Measurements from ENCODE around the gene TH. TPM values are rescaled to one million over a fixed set of nuclear protein-coding genes. Genes with fewer than 3 reads are reported as not detected.

The TH gene
- total RNA-seq, 4 donors from 2014 or later, result 1.3 TPM; not detected in 3

DNA sequence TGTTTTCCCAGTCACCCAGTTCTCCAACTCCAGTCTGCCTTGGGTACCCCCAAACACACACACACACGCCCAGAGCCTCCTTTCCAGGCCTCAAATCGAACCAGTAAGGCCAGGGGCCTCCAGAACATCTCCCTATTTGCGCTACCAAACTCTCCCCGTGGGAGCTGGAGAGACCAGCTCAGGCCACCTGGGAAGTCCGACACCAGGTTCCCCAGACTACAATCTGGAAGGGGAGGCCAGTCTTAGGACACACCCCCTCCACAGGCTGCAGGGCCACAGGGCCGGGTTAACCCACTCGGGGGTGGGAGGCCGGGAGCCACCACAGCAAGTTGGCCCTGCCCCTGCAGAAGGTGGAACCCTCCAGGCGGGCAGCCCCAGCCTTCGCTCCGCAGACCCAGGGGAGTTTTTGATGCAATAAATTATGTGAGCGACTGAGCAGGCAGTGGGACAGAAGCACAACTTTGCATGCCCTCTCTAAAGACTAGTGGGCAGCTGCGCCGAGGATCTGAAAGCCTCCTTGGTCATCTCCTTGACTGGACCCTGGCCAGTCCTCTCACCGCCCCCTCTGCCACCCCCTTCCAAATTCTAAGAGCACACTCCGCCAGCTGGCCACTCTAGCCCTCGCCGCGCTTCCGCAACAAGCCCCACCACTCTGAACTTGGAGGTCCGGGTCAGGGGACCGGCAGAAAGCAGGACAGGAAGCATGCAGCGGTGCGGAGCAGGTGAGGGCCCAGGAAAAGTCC is 35.2 kb downstream of the TH start:
- no peaks in the 10 kb centered on the region for H3K9me3 ChIP-seq
- peaks cover 9 to 48% (median 43%) of the 10 kb centered on the region in 4 donors for H3K4me1 ChIP-seq
- H3K36me3 ChIP-seq, result peaks cover 0 to 8% (median 0%) of the 10 kb centered on the region in 4 donors
- peak overlapping the region; percentile 46 to 57 (median 48) for H3K4me3 ChIP-seq
- TF ChIP-seq, protein P1, sequence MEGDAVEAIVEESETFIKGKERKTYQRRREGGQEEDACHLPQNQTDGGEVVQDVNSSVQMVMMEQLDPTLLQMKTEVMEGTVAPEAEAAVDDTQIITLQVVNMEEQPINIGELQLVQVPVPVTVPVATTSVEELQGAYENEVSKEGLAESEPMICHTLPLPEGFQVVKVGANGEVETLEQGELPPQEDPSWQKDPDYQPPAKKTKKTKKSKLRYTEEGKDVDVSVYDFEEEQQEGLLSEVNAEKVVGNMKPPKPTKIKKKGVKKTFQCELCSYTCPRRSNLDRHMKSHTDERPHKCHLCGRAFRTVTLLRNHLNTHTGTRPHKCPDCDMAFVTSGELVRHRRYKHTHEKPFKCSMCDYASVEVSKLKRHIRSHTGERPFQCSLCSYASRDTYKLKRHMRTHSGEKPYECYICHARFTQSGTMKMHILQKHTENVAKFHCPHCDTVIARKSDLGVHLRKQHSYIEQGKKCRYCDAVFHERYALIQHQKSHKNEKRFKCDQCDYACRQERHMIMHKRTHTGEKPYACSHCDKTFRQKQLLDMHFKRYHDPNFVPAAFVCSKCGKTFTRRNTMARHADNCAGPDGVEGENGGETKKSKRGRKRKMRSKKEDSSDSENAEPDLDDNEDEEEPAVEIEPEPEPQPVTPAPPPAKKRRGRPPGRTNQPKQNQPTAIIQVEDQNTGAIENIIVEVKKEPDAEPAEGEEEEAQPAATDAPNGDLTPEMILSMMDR (IDR thresholded peaks at IDR 0.05), result no peak
- TF ChIP-seq POLR2A (IDR thresholded peaks at IDR 0.05; ENCODE audit: low read depth), result no peak
- no peak for TF ChIP-seq EP300 (IDR thresholded peaks at IDR 0.05)
- no peak for TF ChIP-seq POLR2AphosphoS5 (IDR thresholded peaks at IDR 0.05)
- H3K27ac ChIP-seq (replicated peaks in 1 of 4), result no peak overlapping the region
- peaks cover 5 to 99% (median 37%) of the 10 kb centered on the region in 4 donors for H3K27me3 ChIP-seq
- intact Hi-C loops (cut with DNase I), result no loop called here
- DNase-seq (ENCODE audit: extremely low spot score), result no peak
- 76% methylated on average over 18 of the region's 24 CpGs for WGBS

DNA sequence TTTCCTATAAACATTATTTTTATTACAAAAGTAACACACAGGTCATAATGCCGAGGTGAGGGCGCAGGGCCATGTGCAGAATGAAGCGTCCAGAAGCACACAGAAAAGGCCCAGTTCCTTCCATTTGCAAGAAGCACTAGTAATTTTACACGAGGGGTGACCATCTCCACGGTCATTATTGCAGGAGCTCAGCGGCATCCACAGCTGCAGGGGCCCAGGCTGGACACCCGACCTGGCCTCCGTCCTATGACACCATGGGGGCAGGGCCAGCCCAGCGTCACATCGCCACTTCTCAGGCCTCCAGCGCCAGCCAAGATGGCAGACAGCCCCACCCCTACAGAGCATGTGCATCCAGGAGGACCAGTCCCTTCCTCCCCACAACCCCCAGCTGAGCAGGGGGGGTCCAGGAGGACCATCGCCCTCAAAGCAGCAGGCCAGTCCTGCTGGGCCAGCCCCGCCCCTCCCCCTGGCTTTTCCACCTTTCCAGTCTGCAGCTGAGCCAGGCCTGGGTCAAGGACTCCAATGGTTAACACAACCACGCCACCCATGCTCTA is 35.9 kb downstream of the TH start:
- no peaks in the 10 kb centered on the region for H3K9me3 ChIP-seq
- H3K27ac ChIP-seq (replicated peaks in 1 of 4), result no peak overlapping the region
- H3K27me3 ChIP-seq, result peaks cover 5 to 99% (median 30%) of the 10 kb centered on the region in 4 donors
- H3K4me3 ChIP-seq, result no peak overlapping the region
- peaks cover 0 to 15% (median 0%) of the 10 kb centered on the region in 4 donors for H3K36me3 ChIP-seq
- no peak for DNase-seq (ENCODE audit: extremely low spot score)
- WGBS, result 89% methylated on average over 8 of the region's 14 CpGs
- intact Hi-C loops (cut with DNase I), result no loop called here
- no peak for TF ChIP-seq POLR2AphosphoS5 (IDR thresholded peaks at IDR 0.05)
- TF ChIP-seq, protein P1 (IDR thresholded peaks at IDR 0.05), result no peak
- no peak for TF ChIP-seq EP300 (IDR thresholded peaks at IDR 0.05)
- TF ChIP-seq POLR2A (IDR thresholded peaks at IDR 0.05; ENCODE audit: low read depth), result no peak
- peaks cover 9 to 43% (median 40%) of the 10 kb centered on the region in 4 donors for H3K4me1 ChIP-seq

DNA sequence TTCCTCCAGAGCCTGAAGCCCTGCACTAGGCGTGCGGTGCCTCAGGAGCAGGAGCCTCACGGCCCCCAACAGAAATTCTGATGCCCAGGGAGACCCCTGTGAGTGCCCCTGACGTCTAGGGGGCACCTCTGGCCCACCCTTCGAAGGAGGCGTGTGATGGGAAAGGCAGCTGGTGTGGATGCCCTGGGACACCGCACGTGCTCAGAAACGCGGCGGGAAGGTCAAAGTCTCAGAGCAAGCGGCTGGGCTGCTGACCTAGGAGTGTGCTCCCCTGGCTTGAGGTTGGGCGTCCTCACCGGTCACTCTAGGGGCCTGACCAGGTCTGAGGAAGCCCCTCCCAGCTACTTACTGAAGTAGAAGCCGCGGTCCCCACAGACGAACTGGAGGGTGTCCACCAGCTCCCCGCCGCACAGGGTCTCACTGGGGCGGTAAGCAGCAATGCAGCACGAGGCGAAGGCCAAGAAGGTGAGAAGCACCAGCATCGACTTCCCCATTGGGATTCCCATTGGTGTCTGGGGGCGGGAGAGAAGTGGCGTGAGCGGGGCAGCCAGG is 36.5 kb downstream of the TH start:
- H3K27ac ChIP-seq (replicated peaks in 1 of 4), result no peak overlapping the region
- no peaks in the 10 kb centered on the region for H3K9me3 ChIP-seq
- peaks cover 5 to 99% (median 24%) of the 10 kb centered on the region in 4 donors for H3K27me3 ChIP-seq
- TF ChIP-seq POLR2A (IDR thresholded peaks at IDR 0.05; ENCODE audit: low read depth) (no peak), POLR2AphosphoS5 (IDR thresholded peaks at IDR 0.05) (no peak), EP300 (IDR thresholded peaks at IDR 0.05) (no peak)
- TF ChIP-seq, protein P1 (IDR thresholded peaks at IDR 0.05), result no peak
- 89% methylated on average over 19 of the region's 26 CpGs for WGBS
- intact Hi-C loops (cut with DNase I), result no loop called here
- H3K4me3 ChIP-seq, result no peak overlapping the region
- H3K4me1 ChIP-seq, result peaks cover 6 to 37% (median 34%) of the 10 kb centered on the region in 4 donors
- no peak for DNase-seq (ENCODE audit: extremely low spot score)
- H3K36me3 ChIP-seq, result peaks cover 0 to 17% (median 0%) of the 10 kb centered on the region in 4 donors

DNA sequence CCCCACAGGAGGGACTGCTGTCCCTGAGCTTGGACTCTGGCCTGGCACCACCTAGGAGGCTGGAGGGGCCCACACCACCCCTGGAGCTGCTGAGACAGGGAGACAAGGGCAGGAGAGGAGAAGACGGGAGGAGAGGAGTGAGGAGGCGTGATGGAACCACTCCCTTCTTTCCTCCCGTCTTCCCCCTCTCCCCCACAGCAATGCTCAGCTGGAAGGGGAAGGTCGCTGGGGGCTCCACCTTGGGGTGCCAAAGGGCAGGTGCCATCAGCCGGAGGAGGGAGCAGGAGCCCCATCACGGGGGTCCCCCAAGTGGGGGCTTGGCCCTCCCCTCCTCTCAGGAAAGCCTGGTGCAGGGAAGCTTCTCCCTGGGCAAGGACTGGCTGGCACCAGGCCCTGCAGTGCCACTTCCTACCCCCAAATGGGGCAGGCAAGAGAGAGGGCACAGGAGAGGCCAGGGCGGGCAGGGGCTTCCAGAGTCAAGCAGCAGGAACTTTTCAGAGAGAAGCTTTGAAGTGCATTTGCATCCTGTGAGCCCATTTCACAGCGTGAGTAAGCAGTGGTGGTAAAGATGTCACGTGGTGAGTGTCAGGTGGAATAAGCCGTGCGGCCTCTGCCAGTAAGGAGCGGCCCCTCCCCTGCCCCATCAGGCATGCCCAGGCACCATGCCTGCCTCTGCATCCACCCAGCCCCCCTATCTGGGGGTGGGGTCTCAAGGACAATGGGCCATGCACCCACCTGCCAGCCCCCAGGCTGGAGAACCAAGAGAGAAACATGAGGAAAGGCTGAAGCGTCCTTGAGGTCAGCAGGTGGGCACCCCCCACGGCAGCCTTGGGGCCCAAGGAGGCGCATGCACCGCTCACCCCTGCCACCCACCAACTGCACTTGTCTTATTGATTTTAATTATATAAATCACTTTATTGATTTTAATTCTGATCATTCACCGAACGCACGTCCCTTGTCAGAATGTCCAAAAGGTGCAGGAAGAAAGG is 37.3 kb downstream of the TH start:
- Histone ChIP-seq H3K36me3 (peaks cover 0 to 24% (median 0%) of the 10 kb centered on the region in 4 donors), H3K9me3 (no peaks in the 10 kb centered on the region), H3K4me1 (peaks cover 6 to 29% (median 27%) of the 10 kb centered on the region in 4 donors), H3K27me3 (peaks cover 0 to 99% (median 21%) of the 10 kb centered on the region in 4 donors), H3K4me3 (no peak overlapping the region), H3K27ac (replicated peaks in 1 of 4) (no peak overlapping the region)
- WGBS, result 67% methylated on average over 16 of the region's 19 CpGs
- no peak for DNase-seq (ENCODE audit: extremely low spot score)
- TF ChIP-seq, protein P1 (IDR thresholded peaks at IDR 0.05), result no peak
- TF ChIP-seq POLR2AphosphoS5 (IDR thresholded peaks at IDR 0.05) (no peak), EP300 (IDR thresholded peaks at IDR 0.05) (no peak), POLR2A (IDR thresholded peaks at IDR 0.05; ENCODE audit: low read depth) (no peak)
- intact Hi-C loops (cut with DNase I), result no loop called here
